GM18508 (cell line): ENCODE data around the gene ZFTA.
"Not testable (repeated sequence)": the region's sequence is repeated elsewhere in the genome, so short reads cannot be mapped to it uniquely, and the experiment has no call there.

Source experiments
- ATAC-seq: cut with Tn5 transposase; IDR thresholded peaks from one replicate; pipeline ENCODE4 v1.9.1; 2021; ENCODE audit warnings: moderate number of reproducible peaks; ENCODE audit not compliant: insufficient read depth, unreplicated experiment

ZFTA gene

GRCh38 chr11:63768237-63769041, at the start of gene ZFTA:
ZFTA (minus strand) TSS chr11:63768775; CDS start chr11:63768622, 153 bp downstream.
- no peak for ATAC-seq

- ATAC-seq = no peak
Measured at GRCh38 chr11:63817758-63818498, 49.4 kb upstream of the ZFTA start.

- ATAC-seq = no peak
Measured at GRCh38 chr11:63816732-63817131, 48.2 kb upstream of the ZFTA start.

GRCh38 chr11:63816166-63816565, 47.6 kb upstream of the ZFTA start:
- ATAC-seq = no peak

GRCh38 chr11:63814383-63814736, 45.8 kb upstream of the ZFTA start:
- no peak for ATAC-seq

- no peak for ATAC-seq
Measured at GRCh38 chr11:63813563-63814382, 45.2 kb upstream of the ZFTA start.

- ATAC-seq = no peak
Measured at GRCh38 chr11:63813035-63813562, 44.5 kb upstream of the ZFTA start, which contains the start of gene SPINDOC. SPINDOC (plus strand) TSS chr11:63813456; CDS start chr11:63813687, 231 bp downstream.

- no peak for ATAC-seq
Measured at GRCh38 chr11:63811522-63811921, 42.9 kb upstream of the ZFTA start.

GRCh38 chr11:63810383-63810782, 41.8 kb upstream of the ZFTA start:
- ATAC-seq = not testable (repeated sequence)

GRCh38 chr11:63805844-63806415, 37.4 kb upstream of the ZFTA start:
- ATAC-seq = no peak

GRCh38 chr11:63804259-63804658, 35.7 kb upstream of the ZFTA start:
- ATAC-seq = no peak

- ATAC-seq = no peak
Measured at GRCh38 chr11:63802637-63803414, 34.3 kb upstream of the ZFTA start.

- no peak for ATAC-seq
Measured at GRCh38 chr11:63800921-63801320, 32.3 kb upstream of the ZFTA start.

- ATAC-seq = no peak
Measured at GRCh38 chr11:63795066-63795465, 26.5 kb upstream of the ZFTA start.

- no peak for ATAC-seq
Measured at GRCh38 chr11:63793161-63793560, 24.6 kb upstream of the ZFTA start.

- no peak for ATAC-seq
Measured at GRCh38 chr11:63791495-63792167, 23.1 kb upstream of the ZFTA start.

- no peak for ATAC-seq
Measured at GRCh38 chr11:63785823-63786222, 17.2 kb upstream of the ZFTA start.

GRCh38 chr11:63783925-63784592, 15.5 kb upstream of the ZFTA start:
- ATAC-seq = no peak
